B cell (primary cell): ENCODE data around the gene ZBTB4. TPM values are rescaled to one million over a fixed set of nuclear protein-coding genes. Genes with fewer than 3 reads are reported as not detected.
"Not testable (repeated sequence)": the region's sequence is repeated elsewhere in the genome, so short reads cannot be mapped to it uniquely, and the experiment has no call there.

Experiments used
- ATAC-seq: fragments of 200-7000 bp; cut with Tn5 transposase; one replicate; pipeline ENCODE4 v1.10.0; 2021; ENCODE audit warnings: low read depth, mild to moderate bottlenecking, moderate number of reproducible peaks, moderate library complexity
- CTCF ChIA-PET: fragments of 350-600 bp; sonication (Branson Sonifier 250); formaldehyde crosslinking; loops from one replicate; lab custom pipeline; 2021; ENCODE audit warnings: antibody characterized with exemption, inconsistent platforms; lab: Charles Lee
- POLR2A ChIA-PET: fragments of 350-600 bp; sonication (Branson Sonifier 250); formaldehyde crosslinking; loops from one replicate; lab custom pipeline; 2021; ENCODE audit warnings: antibody characterized with exemption; lab: Charles Lee
- DNase-seq: peaks from one replicate; pipeline ENCODE4 v3.0.0; 2013
- H2AFZ ChIP-seq: 2 replicates; pipeline ENCODE4 v1.6.1; 2012; ENCODE audit warnings: mild to moderate bottlenecking, low read depth, low read length; ENCODE audit not compliant: insufficient read depth, poor library complexity, severe bottlenecking
- H3K27ac ChIP-seq, 2 donors: 1 replicate in 1 of 2; 2 replicates in 1 of 2; pipeline ENCODE4 v1.5.1; 2012 to 2013; ENCODE audit warnings: low read length in 2 of 2, mild to moderate bottlenecking in 2 of 2, moderate library complexity in 1 of 2
- H3K27me3 ChIP-seq, 4 experiments: fragments of 200-600 bp in 1 of 4; sonication (generic) in 1 of 4; replicated peaks in 1 of 4; 1 replicate in 2 of 4; 2 replicates in 2 of 4; pipeline versions ENCODE4 v1.6.1 to v1.7.0; 2013 to 2016; ENCODE audit warnings: low read length in 3 of 4, mild to moderate bottlenecking in 2 of 4, mixed read lengths in 1 of 4, moderate library complexity in 1 of 4; ENCODE audit not compliant: insufficient read depth in 4 of 4, control insufficient read depth in 3 of 4; ENCODE audit errors: control extremely low read depth in 1 of 4
- H3K36me3 ChIP-seq, 2 experiments: replicated peaks in 1 of 2; 1 replicate in 1 of 2; 2 replicates in 1 of 2; pipeline versions ENCODE4 v1.6.1 to v1.7.1; 2013; ENCODE audit warnings: low read length in 1 of 2; ENCODE audit not compliant: insufficient read depth in 2 of 2, control insufficient read depth in 1 of 2; ENCODE audit errors: control extremely low read depth in 1 of 2, extremely low read depth in 1 of 2
- H3K4me1 ChIP-seq, 2 donors: fragments of 200-600 bp in 1 of 2; sonication (generic) in 1 of 2; 1 replicate in 1 of 2; 2 replicates in 1 of 2; pipeline versions ENCODE4 v1.5.1 to v1.6.1; 2013 to 2017; ENCODE audit warnings: low read length in 2 of 2; ENCODE audit not compliant: control insufficient read depth in 2 of 2, insufficient read depth in 2 of 2
- H3K4me2 ChIP-seq: replicated peaks from 2 replicates; pipeline ENCODE3; 2012; ENCODE audit warnings: mild to moderate bottlenecking, low read depth, low read length; ENCODE audit not compliant: poor library complexity, severe bottlenecking
- H3K4me3 ChIP-seq, 5 experiments: fragments of 200-600 bp in 1 of 5; sonication (generic) in 1 of 5; 1 replicate in 3 of 5; 2 replicates in 2 of 5; pipeline versions ENCODE4 v1.5.1 to v1.7.0; 2011 to 2016; ENCODE audit warnings: low read length in 4 of 5, mild to moderate bottlenecking in 4 of 5, low read depth in 2 of 5, control low read depth in 1 of 5, moderate library complexity in 1 of 5; ENCODE audit not compliant: insufficient read depth in 1 of 5; ENCODE audit errors: control extremely low read depth in 1 of 5, extremely low read depth in 1 of 5
- H3K79me2 ChIP-seq: fragments of 200-600 bp; sonication (generic); one replicate; pipeline ENCODE4 v1.6.0; 2016; ENCODE audit warnings: low read length; ENCODE audit not compliant: control insufficient read depth, insufficient read depth
- H3K9ac ChIP-seq: fragments of 200-600 bp; sonication (generic); 2 replicates; pipeline ENCODE4 v1.6.1; 2017; ENCODE audit warnings: mild to moderate bottlenecking, low read length, moderate library complexity
- H3K9me3 ChIP-seq, 3 donors: one replicate each; pipeline versions ENCODE4 v1.6.1 to v1.7.1; 2013; ENCODE audit warnings: low read length in 2 of 3; ENCODE audit not compliant: control insufficient read depth in 2 of 3, insufficient read depth in 1 of 3; ENCODE audit errors: control extremely low read depth in 1 of 3
- H4K20me1 ChIP-seq: 2 replicates; pipeline ENCODE4 v1.6.0; 2012; ENCODE audit warnings: mild to moderate bottlenecking, low read length; ENCODE audit not compliant: insufficient read depth, control insufficient read depth, poor library complexity, severe bottlenecking
- H3K27ac Mint-ChIP-seq: one replicate; pipeline ENCODE4 v1.8.0; 2021; ENCODE audit warnings: mixed read lengths
- H3K27me3 Mint-ChIP-seq: one replicate; pipeline ENCODE4 v1.8.0; 2021; ENCODE audit warnings: mixed read lengths
- H3K4me1 Mint-ChIP-seq: one replicate; pipeline ENCODE4 v1.8.0; 2021; ENCODE audit warnings: mixed read lengths
- H3K4me3 Mint-ChIP-seq: one replicate; pipeline ENCODE4 v1.8.0; 2021; ENCODE audit warnings: mixed read lengths
- H3K9me3 Mint-ChIP-seq: one replicate; pipeline ENCODE4 v1.8.0; 2022; ENCODE audit warnings: mixed read lengths; ENCODE audit not compliant: insufficient read depth
- CTCF ChIP-seq: fragments of 200-600 bp; IDR thresholded peaks from one replicate; pipeline ENCODE4 v1.8.0; 2022; ENCODE audit warnings: antibody characterized with exemption, mild to moderate bottlenecking
- EZH2 ChIP-seq: IDR thresholded peaks from 2 replicates; pipeline ENCODE4 v1.6.1; 2012; ENCODE audit warnings: borderline replicate concordance, low read depth, mild to moderate bottlenecking, moderate library complexity, low read length; ENCODE audit not compliant: insufficient read depth, poor library complexity, severe bottlenecking
- WGBS: methylation state at CpG from one replicate; pipeline ENCODE4 v1.1.5; 2013; ENCODE audit warnings: missing lambda C conversion rate; ENCODE audit not compliant: insufficient coverage; 5-methylcytosine and 5-hydroxymethylcytosine counted together
- intact Hi-C: fragments of 100-400 bp; cut with micrococcal nuclease; formaldehyde crosslinking; loops from one replicate; pipeline ENCODE4 v1.10.0; 2022
- polyA plus RNA-seq: library from polyadenylated mRNA; depleted of rRNA; stranded (reverse); fragments of >200 nt; gene quantifications from 2 replicates; pipeline ENCODE4 v1.2.3, GENCODE V29; 2012
- total RNA-seq, 2 donors: library from RNA; stranded (reverse); fragments of 120-200 nt in 1 of 2; gene quantifications; 1 replicate in 1 of 2; 2 replicates in 1 of 2; pipeline versions ENCODE4 v1.2.3 to v1.2.4, GENCODE V29; 2013 to 2022

ZBTB4 gene
- total and polyA plus RNA-seq, 2 donors (not counting 1 experiment from before 2014, with no cell fraction given): 19.2 to 62.4 TPM

GRCh38 chr17:7469843-7470242, 9.6 kb downstream of the ZBTB4 start:
- ATAC-seq, H3K9me3 Mint-ChIP-seq, H3K9me3 ChIP-seq, H3K4me3 ChIP-seq, H3K27ac ChIP-seq, H3K4me2 ChIP-seq, intact Hi-C loops, H3K27ac Mint-ChIP-seq, CTCF ChIA-PET, H2AFZ ChIP-seq, H3K9ac ChIP-seq, H3K27me3 ChIP-seq, H3K4me3 Mint-ChIP-seq, H3K27me3 Mint-ChIP-seq, DNase-seq: not testable (repeated sequence)
- peaks cover 30% of the 10 kb centered on the region for H3K4me1 Mint-ChIP-seq
- H3K4me1 ChIP-seq: peaks cover 8 to 21% of the 10 kb centered on the region in 2 donors
- 100% methylated on average over 3 of the region's 12 CpGs for WGBS
- H4K20me1 ChIP-seq: peaks cover 66% of the 10 kb centered on the region
- peaks cover 59% of the 10 kb centered on the region for H3K79me2 ChIP-seq
- POLR2A ChIA-PET: interaction anchor here (0.9 kb wide), 1 partner anchor 13 kb away, joined by 3 read pairs; no protein-coding TSS in a partner anchor
- H3K36me3 ChIP-seq: peaks cover 0 to 15% of the 10 kb centered on the region in 2 experiments

GRCh38 chr17:7468804-7469389, 10.5 kb downstream of the ZBTB4 start:
- H3K4me3 Mint-ChIP-seq: no peak overlapping the region
- H2AFZ ChIP-seq: no peak overlapping the region
- peaks cover 57% of the 10 kb centered on the region for H4K20me1 ChIP-seq
- H3K9me3 Mint-ChIP-seq: no peaks in the 10 kb centered on the region
- intact Hi-C loops: no loop called here
- ATAC-seq (no peak), DNase-seq (no peak)
- H3K4me2 ChIP-seq: no peak overlapping the region
- TF ChIP-seq EZH2: no peak
- TF ChIP-seq CTCF: no peak
- ChIA-PET POLR2A (no interaction called here), CTCF (no interaction called here)
- no peaks in the 10 kb centered on the region for H3K27me3 ChIP-seq
- peaks cover 0 to 18% of the 10 kb centered on the region in 2 experiments for H3K36me3 ChIP-seq
- H3K27me3 Mint-ChIP-seq: no peaks in the 10 kb centered on the region
- peaks cover 8 to 21% of the 10 kb centered on the region in 2 donors for H3K4me1 ChIP-seq
- 84% methylated on average over 11 of the region's 12 CpGs for WGBS
- H3K27ac ChIP-seq: no peak overlapping the region
- no peaks in the 10 kb centered on the region for H3K9me3 ChIP-seq
- H3K4me3 ChIP-seq: no peak overlapping the region
- H3K27ac Mint-ChIP-seq: no peak overlapping the region
- H3K4me1 Mint-ChIP-seq: peaks cover 27% of the 10 kb centered on the region
- no peak overlapping the region for H3K9ac ChIP-seq
- peaks cover 51% of the 10 kb centered on the region for H3K79me2 ChIP-seq
